Measurements from ENCODE around the gene ADPRHL1. TPM values are rescaled to one million over a fixed set of nuclear protein-coding genes. Genes with fewer than 3 reads are reported as not detected.

ADPRHL1 gene
- total RNA-seq, 1 donor from 2014 or later = 3.1 TPM

DNA sequence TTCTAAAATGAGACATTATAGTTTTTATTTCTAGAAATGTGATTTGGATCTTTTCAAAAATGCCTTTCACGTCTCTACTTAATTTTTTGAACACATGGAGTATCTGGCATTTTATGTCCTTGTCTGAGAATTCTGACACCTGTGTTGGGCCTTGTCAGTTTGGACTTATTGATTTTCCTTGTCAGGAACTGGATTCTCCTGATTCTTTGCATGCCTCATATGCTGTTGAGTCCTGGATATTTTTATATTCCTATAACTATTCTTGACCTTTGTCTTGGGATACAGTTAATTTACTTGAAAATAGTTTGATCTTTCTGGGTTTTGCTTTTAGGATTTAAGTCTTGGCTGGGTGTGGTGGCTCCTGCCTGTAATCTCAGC, 10.3 kb downstream of the ADPRHL1 start:
- DNase-seq (ENCODE audit: low read depth) (no peak), FAIRE-seq (no peak)
- H3K9me3 Mint-ChIP-seq (ENCODE audit: unreplicated experiment) = peaks cover 2% of the 10 kb centered on the region
- no peaks in the 10 kb centered on the region for H3K4me1 ChIP-seq (ENCODE audit: insufficient read depth, low read length)
- no peaks in the 10 kb centered on the region for H3K4me1 Mint-ChIP-seq (ENCODE audit: low read depth, unreplicated experiment)
- no peak overlapping the region for H3K4me2 ChIP-seq (ENCODE audit: low read length)
- TF ChIP-seq, protein P1, sequence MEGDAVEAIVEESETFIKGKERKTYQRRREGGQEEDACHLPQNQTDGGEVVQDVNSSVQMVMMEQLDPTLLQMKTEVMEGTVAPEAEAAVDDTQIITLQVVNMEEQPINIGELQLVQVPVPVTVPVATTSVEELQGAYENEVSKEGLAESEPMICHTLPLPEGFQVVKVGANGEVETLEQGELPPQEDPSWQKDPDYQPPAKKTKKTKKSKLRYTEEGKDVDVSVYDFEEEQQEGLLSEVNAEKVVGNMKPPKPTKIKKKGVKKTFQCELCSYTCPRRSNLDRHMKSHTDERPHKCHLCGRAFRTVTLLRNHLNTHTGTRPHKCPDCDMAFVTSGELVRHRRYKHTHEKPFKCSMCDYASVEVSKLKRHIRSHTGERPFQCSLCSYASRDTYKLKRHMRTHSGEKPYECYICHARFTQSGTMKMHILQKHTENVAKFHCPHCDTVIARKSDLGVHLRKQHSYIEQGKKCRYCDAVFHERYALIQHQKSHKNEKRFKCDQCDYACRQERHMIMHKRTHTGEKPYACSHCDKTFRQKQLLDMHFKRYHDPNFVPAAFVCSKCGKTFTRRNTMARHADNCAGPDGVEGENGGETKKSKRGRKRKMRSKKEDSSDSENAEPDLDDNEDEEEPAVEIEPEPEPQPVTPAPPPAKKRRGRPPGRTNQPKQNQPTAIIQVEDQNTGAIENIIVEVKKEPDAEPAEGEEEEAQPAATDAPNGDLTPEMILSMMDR (IDR thresholded peaks at IDR 0.05; ENCODE audit: insufficient read depth, low read depth, low read length) = no peak
- TF ChIP-seq EZH2 (IDR thresholded peaks at IDR 0.05; ENCODE audit: insufficient read depth, low read length) = no peak
- no peak overlapping the region for H2AFZ ChIP-seq (ENCODE audit: low read depth, low read length)
- H3K27me3 ChIP-seq (ENCODE audit: insufficient read depth, low read length) = no peaks in the 10 kb centered on the region
- H3K36me3 ChIP-seq (ENCODE audit: insufficient read depth, low read length) = no peaks in the 10 kb centered on the region
- no peak overlapping the region for H3K27ac ChIP-seq (ENCODE audit: low read depth, low read length)
- no peak overlapping the region for H3K4me3 ChIP-seq (ENCODE audit: insufficient read depth, low read depth, low read length)
- H4K20me1 ChIP-seq (ENCODE audit: insufficient read depth, low read length) = peaks cover 8% of the 10 kb centered on the region
- H3K36me3 Mint-ChIP-seq (ENCODE audit: low read depth, unreplicated experiment) = peaks cover 31% of the 10 kb centered on the region
- H3K9ac ChIP-seq (ENCODE audit: low read length) = no peak overlapping the region
- H3K79me2 ChIP-seq (ENCODE audit: insufficient read depth, low read length) = no peaks in the 10 kb centered on the region
- H3K9me3 ChIP-seq (ENCODE audit: insufficient read depth, low read depth, low read length) = peaks cover 6% of the 10 kb centered on the region
- H3K27me3 Mint-ChIP-seq (ENCODE audit: low read depth, unreplicated experiment) = no peaks in the 10 kb centered on the region
- no peak overlapping the region for H3K4me3 Mint-ChIP-seq (ENCODE audit: unreplicated experiment)
- H3K27ac Mint-ChIP-seq (ENCODE audit: unreplicated experiment) = no peak overlapping the region

DNA sequence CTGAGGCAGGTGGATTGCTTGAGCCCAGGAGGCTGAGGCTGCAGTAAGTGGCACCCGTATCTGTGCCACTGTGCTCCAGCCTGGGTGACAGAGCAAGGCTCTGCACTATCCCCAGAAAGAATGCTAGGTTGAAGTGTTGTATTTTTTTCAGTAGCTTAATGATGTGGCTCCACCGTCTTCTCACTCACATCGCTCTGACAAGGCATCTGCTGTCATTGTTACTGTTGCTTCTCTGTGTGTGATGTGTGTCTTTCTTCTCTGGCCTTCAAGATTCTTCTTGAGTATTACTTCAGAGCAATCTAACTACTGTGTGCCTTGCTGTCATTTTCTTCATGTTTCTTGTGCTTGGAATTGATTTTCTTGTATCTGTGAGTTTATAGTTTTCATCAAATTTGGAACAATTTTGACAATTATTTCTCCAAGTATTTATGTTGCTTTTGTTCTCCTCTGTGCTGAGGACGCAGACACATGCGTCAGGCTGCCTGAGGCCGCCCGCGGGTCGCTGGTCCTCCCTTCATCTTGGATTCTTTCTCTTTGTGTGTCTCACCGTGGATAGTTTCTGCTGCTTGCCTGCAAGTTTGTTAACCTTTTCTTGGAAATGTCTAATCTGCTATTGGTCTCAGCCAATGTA, 10.8 kb downstream of the ADPRHL1 start:
- Histone ChIP-seq H3K36me3 (ENCODE audit: insufficient read depth, low read length) (no peaks in the 10 kb centered on the region), H3K79me2 (ENCODE audit: insufficient read depth, low read length) (no peaks in the 10 kb centered on the region), H3K9ac (ENCODE audit: low read length) (no peak overlapping the region), H3K4me1 (ENCODE audit: insufficient read depth, low read length) (no peaks in the 10 kb centered on the region), H3K27ac (ENCODE audit: low read depth, low read length) (no peak overlapping the region), H3K4me3 (ENCODE audit: insufficient read depth, low read depth, low read length) (no peak overlapping the region), H3K9me3 (ENCODE audit: insufficient read depth, low read depth, low read length) (peaks cover 6% of the 10 kb centered on the region), H2AFZ (ENCODE audit: low read depth, low read length) (no peak overlapping the region), H3K4me2 (ENCODE audit: low read length) (no peak overlapping the region), H4K20me1 (ENCODE audit: insufficient read depth, low read length) (peaks cover 8% of the 10 kb centered on the region), H3K27me3 (ENCODE audit: insufficient read depth, low read length) (no peaks in the 10 kb centered on the region)
- TF ChIP-seq, protein P1 (IDR thresholded peaks at IDR 0.05; ENCODE audit: insufficient read depth, low read depth, low read length) = no peak
- TF ChIP-seq EZH2 (IDR thresholded peaks at IDR 0.05; ENCODE audit: insufficient read depth, low read length) = no peak
- Mint-ChIP-seq H3K27me3 (ENCODE audit: low read depth, unreplicated experiment) (no peaks in the 10 kb centered on the region), H3K36me3 (ENCODE audit: low read depth, unreplicated experiment) (peaks cover 31% of the 10 kb centered on the region), H3K4me3 (ENCODE audit: unreplicated experiment) (no peak overlapping the region), H3K4me1 (ENCODE audit: low read depth, unreplicated experiment) (no peaks in the 10 kb centered on the region), H3K27ac (ENCODE audit: unreplicated experiment) (no peak overlapping the region), H3K9me3 (ENCODE audit: unreplicated experiment) (peaks cover 2% of the 10 kb centered on the region)
- no peak for DNase-seq (ENCODE audit: low read depth)
- no peak for FAIRE-seq

DNA sequence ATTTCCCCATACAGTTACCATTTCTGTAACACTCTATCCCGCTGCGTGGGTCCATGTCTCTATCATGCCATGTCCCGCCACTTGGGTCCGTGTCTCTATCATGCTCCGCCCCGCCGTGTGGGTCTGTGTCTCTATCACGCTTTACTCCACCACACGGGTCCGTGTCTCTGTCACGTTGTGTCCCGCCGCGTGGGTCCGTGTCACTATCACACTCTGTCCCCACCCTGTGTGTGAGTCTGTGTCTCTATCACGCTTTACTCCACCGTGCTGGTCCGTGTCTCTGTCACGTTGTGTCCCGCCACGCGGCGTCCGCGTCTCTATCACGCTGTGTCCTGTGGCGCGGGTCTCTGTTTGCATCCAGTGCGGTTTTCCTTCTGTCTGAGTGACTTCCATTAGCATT, 11.6 kb downstream of the ADPRHL1 start:
- H3K9me3 ChIP-seq (ENCODE audit: insufficient read depth, low read depth, low read length) = peaks cover 3% of the 10 kb centered on the region
- H3K27me3 ChIP-seq (ENCODE audit: insufficient read depth, low read length) = no peaks in the 10 kb centered on the region
- Mint-ChIP-seq H3K4me1 (ENCODE audit: low read depth, unreplicated experiment) (no peaks in the 10 kb centered on the region), H3K4me3 (ENCODE audit: unreplicated experiment) (no peak overlapping the region), H3K27ac (ENCODE audit: unreplicated experiment) (no peak overlapping the region), H3K36me3 (ENCODE audit: low read depth, unreplicated experiment) (peaks cover 33% of the 10 kb centered on the region), H3K9me3 (ENCODE audit: unreplicated experiment) (peaks cover 2% of the 10 kb centered on the region), H3K27me3 (ENCODE audit: low read depth, unreplicated experiment) (no peaks in the 10 kb centered on the region)
- no peak overlapping the region for H3K4me2 ChIP-seq (ENCODE audit: low read length)
- no peak overlapping the region for H2AFZ ChIP-seq (ENCODE audit: low read depth, low read length)
- TF ChIP-seq, protein P1 (IDR thresholded peaks at IDR 0.05; ENCODE audit: insufficient read depth, low read depth, low read length) = no peak
- TF ChIP-seq EZH2 (IDR thresholded peaks at IDR 0.05; ENCODE audit: insufficient read depth, low read length) = no peak
- H3K79me2 ChIP-seq (ENCODE audit: insufficient read depth, low read length) = no peaks in the 10 kb centered on the region
- no peak for DNase-seq (ENCODE audit: low read depth)
- FAIRE-seq = no peak
- H3K9ac ChIP-seq (ENCODE audit: low read length) = no peak overlapping the region
- H4K20me1 ChIP-seq (ENCODE audit: insufficient read depth, low read length) = peaks cover under 1% of the 10 kb centered on the region
- H3K36me3 ChIP-seq (ENCODE audit: insufficient read depth, low read length) = no peaks in the 10 kb centered on the region
- no peak overlapping the region for H3K27ac ChIP-seq (ENCODE audit: low read depth, low read length)
- no peaks in the 10 kb centered on the region for H3K4me1 ChIP-seq (ENCODE audit: insufficient read depth, low read length)
- no peak overlapping the region for H3K4me3 ChIP-seq (ENCODE audit: insufficient read depth, low read depth, low read length)
